Loucy (cell line): ENCODE results near the gene OR2T27.

Experiments
- H2AFZ ChIP-seq: fragments of 200-600 bp; sonication (generic); 2 replicates; pipeline ENCODE4 v1.6.0; 2016; ENCODE audit warnings: antibody characterized with exemption, mild to moderate bottlenecking, low read length, moderate library complexity
- H3F3A ChIP-seq: fragments of 200-600 bp; 2 replicates; pipeline ENCODE4 v1.6.0; 2016; ENCODE audit warnings: antibody characterized with exemption, low read depth, mild to moderate bottlenecking
- H3K27me3 ChIP-seq: fragments of 200-600 bp; sonication (generic); 2 replicates; pipeline ENCODE4 v1.6.1; 2014; ENCODE audit warnings: low read length, mild to moderate bottlenecking; ENCODE audit not compliant: insufficient read depth, poor library complexity, severe bottlenecking
- H3K36me3 ChIP-seq: fragments of 200-600 bp; sonication (generic); 2 replicates; pipeline ENCODE4 v1.6.1; 2016; ENCODE audit warnings: low read length; ENCODE audit not compliant: insufficient read depth
- H3K4me1 ChIP-seq: fragments of 200-600 bp; sonication (generic); 2 replicates; pipeline ENCODE4 v1.5.1; 2014; ENCODE audit warnings: low read length, mild to moderate bottlenecking; ENCODE audit not compliant: insufficient read depth, poor library complexity, severe bottlenecking
- H3K4me2 ChIP-seq: fragments of 200-600 bp; sonication (generic); 2 replicates; pipeline ENCODE4 v1.6.0; 2014; ENCODE audit warnings: antibody characterized with exemption, low read length, low read depth, mild to moderate bottlenecking; ENCODE audit not compliant: poor library complexity, severe bottlenecking
- H3K4me3 ChIP-seq: fragments of 200-600 bp; sonication (generic); 2 replicates; pipeline ENCODE4 v1.5.1; 2014; ENCODE audit warnings: low read length, mild to moderate bottlenecking, mixed read lengths; ENCODE audit not compliant: poor library complexity, severe bottlenecking
- H3K79me2 ChIP-seq: fragments of 200-600 bp; sonication (generic); 2 replicates; pipeline ENCODE4 v1.6.1; 2014; ENCODE audit warnings: low read length; ENCODE audit not compliant: insufficient read depth
- H3K9ac ChIP-seq: fragments of 200-600 bp; sonication (generic); 2 replicates; pipeline ENCODE4 v1.6.0; 2014; ENCODE audit warnings: mild to moderate bottlenecking, low read depth, low read length, moderate library complexity; ENCODE audit not compliant: poor library complexity, severe bottlenecking
- H3K9me2 ChIP-seq: fragments of 200-600 bp; sonication (generic); replicated peaks from 2 replicates; pipeline ENCODE4 v1.6.1; 2016; ENCODE audit warnings: low read depth, low read length, mixed read lengths
- H3K9me3 ChIP-seq: fragments of 200-600 bp; sonication (generic); 2 replicates; pipeline ENCODE4 v1.6.1; 2014; ENCODE audit warnings: mild to moderate bottlenecking, antibody characterized with exemption, low read length, low read depth; ENCODE audit not compliant: insufficient read depth
- H4K20me1 ChIP-seq: fragments of 200-600 bp; sonication (generic); 2 replicates; pipeline ENCODE4 v1.6.0; 2014; ENCODE audit warnings: antibody characterized with exemption, low read length, mild to moderate bottlenecking; ENCODE audit not compliant: insufficient read depth, poor library complexity, severe bottlenecking
- EZH2phosphoT487 ChIP-seq: fragments of 200-600 bp; IDR thresholded peaks from 2 replicates; pipeline ENCODE4 v1.6.1; 2018; ENCODE audit warnings: antibody characterized with exemption, mild to moderate bottlenecking, moderate library complexity, borderline replicate concordance
- TF ChIP-seq, protein P1 (sequence below): fragments of 200-600 bp; sonication (generic); conservative IDR thresholded peaks from 2 replicates; pipeline ENCODE4 v1.5.1; 2014; ENCODE audit warnings: mild to moderate bottlenecking, antibody characterized with exemption, low read length

Gene OR2T27

GRCh38 chr1:248625971-248626370, 29.4 kb downstream of the OR2T27 start:
- no peaks in the 10 kb centered on the region for H3K36me3 ChIP-seq
- no peaks in the 10 kb centered on the region for H3K79me2 ChIP-seq
- no peaks in the 10 kb centered on the region for H3K9me2 ChIP-seq
- H3K27me3 ChIP-seq, result no peaks in the 10 kb centered on the region
- no peaks in the 10 kb centered on the region for H4K20me1 ChIP-seq
- TF ChIP-seq, protein P1, sequence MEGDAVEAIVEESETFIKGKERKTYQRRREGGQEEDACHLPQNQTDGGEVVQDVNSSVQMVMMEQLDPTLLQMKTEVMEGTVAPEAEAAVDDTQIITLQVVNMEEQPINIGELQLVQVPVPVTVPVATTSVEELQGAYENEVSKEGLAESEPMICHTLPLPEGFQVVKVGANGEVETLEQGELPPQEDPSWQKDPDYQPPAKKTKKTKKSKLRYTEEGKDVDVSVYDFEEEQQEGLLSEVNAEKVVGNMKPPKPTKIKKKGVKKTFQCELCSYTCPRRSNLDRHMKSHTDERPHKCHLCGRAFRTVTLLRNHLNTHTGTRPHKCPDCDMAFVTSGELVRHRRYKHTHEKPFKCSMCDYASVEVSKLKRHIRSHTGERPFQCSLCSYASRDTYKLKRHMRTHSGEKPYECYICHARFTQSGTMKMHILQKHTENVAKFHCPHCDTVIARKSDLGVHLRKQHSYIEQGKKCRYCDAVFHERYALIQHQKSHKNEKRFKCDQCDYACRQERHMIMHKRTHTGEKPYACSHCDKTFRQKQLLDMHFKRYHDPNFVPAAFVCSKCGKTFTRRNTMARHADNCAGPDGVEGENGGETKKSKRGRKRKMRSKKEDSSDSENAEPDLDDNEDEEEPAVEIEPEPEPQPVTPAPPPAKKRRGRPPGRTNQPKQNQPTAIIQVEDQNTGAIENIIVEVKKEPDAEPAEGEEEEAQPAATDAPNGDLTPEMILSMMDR, result no peak
- TF ChIP-seq EZH2phosphoT487, result no peak
- H3K9ac ChIP-seq, result no peak overlapping the region
- no peaks in the 10 kb centered on the region for H3F3A ChIP-seq
- H3K4me1 ChIP-seq, result no peaks in the 10 kb centered on the region
- H2AFZ ChIP-seq, result no peak overlapping the region
- H3K4me3 ChIP-seq, result no peak overlapping the region
- H3K9me3 ChIP-seq, result no peaks in the 10 kb centered on the region
- no peak overlapping the region for H3K4me2 ChIP-seq

- no peaks in the 10 kb centered on the region for H3K9me3 ChIP-seq
- H3K36me3 ChIP-seq, result no peaks in the 10 kb centered on the region
- H3K27me3 ChIP-seq, result no peaks in the 10 kb centered on the region
- no peaks in the 10 kb centered on the region for H4K20me1 ChIP-seq
- no peaks in the 10 kb centered on the region for H3K4me1 ChIP-seq
- H3K9me2 ChIP-seq, result no peaks in the 10 kb centered on the region
- no peak overlapping the region for H2AFZ ChIP-seq
- no peaks in the 10 kb centered on the region for H3K79me2 ChIP-seq
- H3K9ac ChIP-seq, result no peak overlapping the region
- TF ChIP-seq EZH2phosphoT487, result no peak
- TF ChIP-seq, protein P1, result no peak
- no peak overlapping the region for H3K4me3 ChIP-seq
- no peak overlapping the region for H3K4me2 ChIP-seq
- H3F3A ChIP-seq, result no peaks in the 10 kb centered on the region
Observed at GRCh38 chr1:248625166-248625565, 30.2 kb downstream of the OR2T27 start.

DNA sequence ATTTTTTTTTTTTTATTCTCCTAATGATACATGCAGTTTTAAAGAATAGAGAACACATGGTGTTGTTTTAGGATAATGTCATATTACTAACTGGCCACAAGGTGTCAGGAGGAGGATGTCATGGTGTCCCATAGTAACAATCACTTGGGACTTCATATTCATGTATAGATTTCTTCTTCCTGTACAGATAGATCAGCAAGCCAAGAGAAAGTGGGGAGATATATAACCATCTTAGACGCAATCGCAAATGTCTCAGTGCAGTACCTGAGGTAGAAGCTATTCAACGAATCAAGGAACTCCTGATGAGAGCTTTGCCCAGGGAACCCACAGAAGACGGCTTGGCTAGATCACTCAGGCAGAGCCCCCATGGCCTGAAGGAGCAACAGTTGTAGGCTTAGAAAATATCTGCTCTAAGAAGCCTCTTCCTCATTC, 32.7 kb downstream of the OR2T27 start:
- H3K9me3 ChIP-seq, result no peaks in the 10 kb centered on the region
- H4K20me1 ChIP-seq, result no peaks in the 10 kb centered on the region
- no peak overlapping the region for H3K4me2 ChIP-seq
- no peak overlapping the region for H3K9ac ChIP-seq
- H2AFZ ChIP-seq, result no peak overlapping the region
- no peak overlapping the region for H3K4me3 ChIP-seq
- H3K79me2 ChIP-seq, result no peaks in the 10 kb centered on the region
- H3K27me3 ChIP-seq, result no peaks in the 10 kb centered on the region
- no peaks in the 10 kb centered on the region for H3F3A ChIP-seq
- no peaks in the 10 kb centered on the region for H3K36me3 ChIP-seq
- no peak for TF ChIP-seq EZH2phosphoT487
- TF ChIP-seq, protein P1, result peak; percentile 78
- no peaks in the 10 kb centered on the region for H3K9me2 ChIP-seq
- H3K4me1 ChIP-seq, result no peaks in the 10 kb centered on the region
